HG03280 (cell line): ENCODE measurements around the gene VPS37C.
"Not testable (repeated sequence)": the region's sequence is repeated elsewhere in the genome, so short reads cannot be mapped to it uniquely, and the experiment has no call there.

Source experiments
- ATAC-seq: cut with Tn5 transposase; IDR thresholded peaks from one replicate; pipeline ENCODE4 v1.9.1; 2021; ENCODE audit warnings: mild to moderate bottlenecking, moderate library complexity; ENCODE audit not compliant: unreplicated experiment

VPS37C gene

GRCh38 chr11:61102667-61103571, 58.3 kb downstream of the VPS37C start:
- ATAC-seq = no peak

GRCh38 chr11:61098778-61099177, 62.4 kb downstream of the VPS37C start:
- ATAC-seq = no peak

GRCh38 chr11:61098261-61098660, 63.0 kb downstream of the VPS37C start:
- not testable (repeated sequence) for ATAC-seq

GRCh38 chr11:61095021-61095420, 66.2 kb downstream of the VPS37C start:
- no peak for ATAC-seq

GRCh38 chr11:61094167-61094566, 67.1 kb downstream of the VPS37C start:
- ATAC-seq = not testable (repeated sequence)

GRCh38 chr11:61092908-61093763, 68.1 kb downstream of the VPS37C start:
- ATAC-seq = no peak

- no peak for ATAC-seq
These were observed 68.9 kb downstream of the VPS37C start for GRCh38 chr11:61092280-61092766.

GRCh38 chr11:61091373-61092279, 69.6 kb downstream of the VPS37C start:
- no peak for ATAC-seq

GRCh38 chr11:61090982-61091372, 70.2 kb downstream of the VPS37C start:
- ATAC-seq = no peak

GRCh38 chr11:61090521-61090920, 70.7 kb downstream of the VPS37C start:
- ATAC-seq = no peak

- ATAC-seq = no peak
These were observed 71.3 kb downstream of the VPS37C start for GRCh38 chr11:61089806-61090491.

GRCh38 chr11:61087426-61088119, 73.7 kb downstream of the VPS37C start:
- ATAC-seq = no peak

- no peak for ATAC-seq
These were observed 77.6 kb downstream of the VPS37C start for GRCh38 chr11:61083601-61084147.

- no peak for ATAC-seq
These were observed 78.2 kb downstream of the VPS37C start for GRCh38 chr11:61082931-61083531.

- ATAC-seq = no peak
These were observed 79.0 kb downstream of the VPS37C start for GRCh38 chr11:61082062-61082870.

GRCh38 chr11:61080986-61081590, 80.1 kb downstream of the VPS37C start:
- ATAC-seq = no peak

GRCh38 chr11:61080526-61080925, 80.7 kb downstream of the VPS37C start:
- no peak for ATAC-seq
